Stimulated activated CD4-positive, alpha-beta T cell treated with anti-CD3 and anti-CD28 coated beads, Interleukin-2, amount 100 ng/mL, for 4 hours (primary cell): ENCODE measurements around the gene RACGAP1.

ENCODE experiments used
- DNase-seq: peaks from one replicate; pipeline ENCODE4 v3.0.0-alpha.2; 2020; ENCODE audit warnings: low read depth

RACGAP1 gene

GRCh38 chr12:50056639-50056976, 31.3 kb upstream of the RACGAP1 start:
- no peak for DNase-seq

- DNase-seq, result peak; percentile 50
Measured at GRCh38 chr12:50055831-50056638, 30.7 kb upstream of the RACGAP1 start.

- DNase-seq, result no peak
Measured at GRCh38 chr12:50053583-50053982, 28.3 kb upstream of the RACGAP1 start.

- no peak for DNase-seq
Measured at GRCh38 chr12:50052964-50053363, 27.7 kb upstream of the RACGAP1 start.

- no peak for DNase-seq
Measured at GRCh38 chr12:50052544-50052943, 27.2 kb upstream of the RACGAP1 start.

- no peak for DNase-seq
Measured at GRCh38 chr12:50051101-50051806, 26.0 kb upstream of the RACGAP1 start.

- no peak for DNase-seq
Measured at GRCh38 chr12:50050410-50051098, 25.3 kb upstream of the RACGAP1 start.

- DNase-seq, result no peak
Measured at GRCh38 chr12:50050119-50050385, 24.8 kb upstream of the RACGAP1 start.

- DNase-seq, result no peak
Measured at GRCh38 chr12:50049254-50050118, 24.2 kb upstream of the RACGAP1 start.

- DNase-seq, result no peak
Measured at GRCh38 chr12:50047693-50048250, 22.5 kb upstream of the RACGAP1 start.

- DNase-seq, result no peak
Measured at GRCh38 chr12:50043854-50044253, 18.6 kb upstream of the RACGAP1 start.

- no peak for DNase-seq
Measured at GRCh38 chr12:50043308-50043707, 18.0 kb upstream of the RACGAP1 start.

- DNase-seq, result peak; percentile 19
Measured at GRCh38 chr12:50042693-50043092, 17.4 kb upstream of the RACGAP1 start.

- no peak for DNase-seq
Measured at GRCh38 chr12:50041962-50042361, 16.7 kb upstream of the RACGAP1 start.

GRCh38 chr12:50041062-50041860, 16.0 kb upstream of the RACGAP1 start:
- no peak for DNase-seq

- no peak for DNase-seq
Measured at GRCh38 chr12:50040657-50041056, 15.4 kb upstream of the RACGAP1 start.

GRCh38 chr12:50039151-50039835, 14.0 kb upstream of the RACGAP1 start:
- peak; percentile 72 for DNase-seq

- DNase-seq, result no peak
Measured at GRCh38 chr12:50038336-50038735, 13.0 kb upstream of the RACGAP1 start.

GRCh38 chr12:50032854-50033581, 7.7 kb upstream of the RACGAP1 start:
- no peak for DNase-seq

- DNase-seq, result no peak
Measured at GRCh38 chr12:50032515-50032853, 7.2 kb upstream of the RACGAP1 start.
